ENCODE data around the gene D2HGDH. TPM values are rescaled to one million over a fixed set of nuclear protein-coding genes. Genes with fewer than 3 reads are reported as not detected.
"Not testable (repeated sequence)": the region's sequence is repeated elsewhere in the genome, so short reads cannot be mapped to it uniquely, and the experiment has no call there.

The D2HGDH gene
- polyA plus RNA-seq, 1 donor from 2014 or later, result 7.7 TPM

DNA sequence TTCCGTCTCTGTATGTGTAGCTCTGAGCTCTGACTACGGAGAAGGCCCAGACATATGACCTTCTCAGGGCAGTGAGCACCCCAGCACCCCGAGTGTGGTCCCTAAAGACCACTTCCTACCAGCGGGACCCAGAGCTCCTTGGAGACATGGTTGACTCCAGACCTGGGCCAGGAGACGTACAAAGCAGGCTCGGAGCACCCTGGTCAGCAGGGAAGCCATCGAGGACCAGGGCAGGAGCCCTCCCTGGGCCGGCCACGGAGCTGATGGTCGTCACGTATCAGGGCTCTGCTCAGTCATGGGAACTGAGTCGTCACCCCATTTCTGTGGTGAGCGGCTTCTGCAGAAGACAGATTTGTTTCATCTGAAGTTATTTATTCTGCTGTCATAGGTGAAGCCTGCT, 61.8 kb downstream of the D2HGDH start:
- H3K4me3 Mint-ChIP-seq, result no peak overlapping the region
- H3K27me3 Mint-ChIP-seq, result no peaks in the 10 kb centered on the region
- no peaks in the 10 kb centered on the region for H3K4me1 Mint-ChIP-seq
- no peak overlapping the region for H3K27ac Mint-ChIP-seq
- H3K36me3 Mint-ChIP-seq, result no peaks in the 10 kb centered on the region
- no peaks in the 10 kb centered on the region for H3K9me3 Mint-ChIP-seq

DNA sequence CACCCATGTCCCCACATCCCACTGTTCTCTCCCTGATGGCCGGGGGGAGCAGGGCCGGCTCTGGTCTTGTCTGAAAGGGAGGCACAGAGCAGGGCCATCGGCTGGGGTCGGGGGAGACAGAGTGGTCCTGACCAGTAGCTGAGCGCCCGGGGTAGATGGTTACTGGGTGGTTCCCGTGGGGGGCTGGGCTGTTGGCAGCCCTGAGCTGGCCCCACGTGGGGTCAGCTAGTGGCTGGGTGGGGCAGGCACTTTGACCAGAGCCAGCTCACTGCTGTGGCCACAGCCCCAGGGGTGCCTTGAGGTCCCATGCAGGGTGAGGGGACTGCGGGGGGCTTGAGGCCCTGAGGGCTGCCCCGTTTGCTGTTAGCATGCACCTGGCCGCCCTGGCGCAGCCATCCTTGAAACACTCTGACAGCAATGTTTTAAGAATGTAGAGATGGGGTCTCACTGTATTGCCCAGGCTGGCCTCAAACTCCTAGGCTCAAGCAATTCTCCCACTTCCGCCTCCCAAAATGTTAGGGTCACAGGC, 62.2 kb downstream of the D2HGDH start:
- H3K27ac Mint-ChIP-seq, result no peak overlapping the region

DNA sequence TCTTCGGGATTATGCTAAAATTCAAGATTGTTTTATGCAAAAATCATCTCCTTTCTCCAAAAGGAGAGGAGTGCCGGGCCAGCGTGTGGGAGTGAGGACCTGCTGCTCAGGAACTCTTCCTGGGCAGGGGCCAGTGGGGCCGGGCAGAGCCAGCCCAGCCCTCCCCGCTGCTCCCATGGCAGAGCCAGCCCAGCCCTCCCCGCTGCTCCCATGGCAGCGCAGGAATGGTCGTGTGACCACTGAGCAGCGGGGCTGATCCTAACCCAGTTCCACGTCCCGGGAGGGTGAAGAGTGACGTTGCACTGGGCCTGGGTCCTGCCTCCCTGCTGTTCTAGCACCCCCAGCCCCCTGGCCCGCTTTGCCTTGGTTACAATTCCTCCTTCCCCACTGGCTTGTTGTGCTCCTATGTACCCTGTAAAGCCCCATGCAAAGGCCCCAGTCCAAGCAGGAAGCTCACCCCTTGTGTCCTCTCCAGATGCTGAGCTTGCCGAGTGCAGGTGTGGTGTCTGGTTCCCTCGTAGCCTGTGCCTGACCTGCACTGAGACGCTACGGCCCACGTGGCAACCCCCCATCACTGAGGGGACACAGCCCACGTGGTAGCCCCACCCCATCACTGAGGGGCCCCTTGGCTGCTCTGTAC, 63.1 kb downstream of the D2HGDH start:
- no peaks in the 10 kb centered on the region for H3K36me3 Mint-ChIP-seq
- no peaks in the 10 kb centered on the region for H3K27me3 Mint-ChIP-seq
- no peaks in the 10 kb centered on the region for H3K4me1 Mint-ChIP-seq
- H3K4me3 Mint-ChIP-seq, result no peak overlapping the region
- no peaks in the 10 kb centered on the region for H3K9me3 Mint-ChIP-seq
- H3K27ac Mint-ChIP-seq, result no peak overlapping the region

More for the DNA sequence above, 62.2 kb downstream of the D2HGDH start:
- Mint-ChIP-seq H3K4me1 (no peaks in the 10 kb centered on the region), H3K27me3 (no peaks in the 10 kb centered on the region), H3K36me3 (no peaks in the 10 kb centered on the region), H3K9me3 (no peaks in the 10 kb centered on the region), H3K4me3 (no peak overlapping the region)

DNA sequence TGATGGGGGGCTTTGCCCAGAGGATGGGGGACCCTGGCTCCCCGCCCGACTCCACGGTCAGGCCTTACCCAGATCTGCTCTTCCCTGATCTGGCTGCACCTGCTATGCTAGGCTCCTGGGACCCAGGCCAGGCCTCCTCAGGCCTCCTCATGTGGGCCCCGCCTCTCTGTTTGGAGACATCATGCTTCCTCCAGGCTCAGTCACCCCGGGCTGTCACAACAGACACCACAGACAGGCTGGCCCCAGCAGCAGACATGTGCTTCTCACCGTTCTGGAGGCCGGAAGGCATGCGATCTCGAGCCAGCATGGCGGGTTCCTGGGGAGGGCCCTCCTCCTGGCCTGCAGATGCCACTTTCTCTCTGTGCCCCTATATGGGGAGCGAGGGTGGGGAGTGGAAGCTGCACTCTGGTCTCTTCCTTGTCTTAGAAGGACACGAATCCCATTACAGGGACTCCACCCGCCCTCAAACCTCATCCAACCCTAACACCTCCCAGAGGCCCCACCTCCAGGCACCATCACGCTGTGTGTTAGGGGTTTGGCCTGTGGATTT, 63.7 kb downstream of the D2HGDH start:
- H3K27ac Mint-ChIP-seq, result no peak overlapping the region
- no peak overlapping the region for H3K4me3 Mint-ChIP-seq
- no peaks in the 10 kb centered on the region for H3K27me3 Mint-ChIP-seq
- no peaks in the 10 kb centered on the region for H3K9me3 Mint-ChIP-seq
- no peaks in the 10 kb centered on the region for H3K4me1 Mint-ChIP-seq
- no peaks in the 10 kb centered on the region for H3K36me3 Mint-ChIP-seq

DNA sequence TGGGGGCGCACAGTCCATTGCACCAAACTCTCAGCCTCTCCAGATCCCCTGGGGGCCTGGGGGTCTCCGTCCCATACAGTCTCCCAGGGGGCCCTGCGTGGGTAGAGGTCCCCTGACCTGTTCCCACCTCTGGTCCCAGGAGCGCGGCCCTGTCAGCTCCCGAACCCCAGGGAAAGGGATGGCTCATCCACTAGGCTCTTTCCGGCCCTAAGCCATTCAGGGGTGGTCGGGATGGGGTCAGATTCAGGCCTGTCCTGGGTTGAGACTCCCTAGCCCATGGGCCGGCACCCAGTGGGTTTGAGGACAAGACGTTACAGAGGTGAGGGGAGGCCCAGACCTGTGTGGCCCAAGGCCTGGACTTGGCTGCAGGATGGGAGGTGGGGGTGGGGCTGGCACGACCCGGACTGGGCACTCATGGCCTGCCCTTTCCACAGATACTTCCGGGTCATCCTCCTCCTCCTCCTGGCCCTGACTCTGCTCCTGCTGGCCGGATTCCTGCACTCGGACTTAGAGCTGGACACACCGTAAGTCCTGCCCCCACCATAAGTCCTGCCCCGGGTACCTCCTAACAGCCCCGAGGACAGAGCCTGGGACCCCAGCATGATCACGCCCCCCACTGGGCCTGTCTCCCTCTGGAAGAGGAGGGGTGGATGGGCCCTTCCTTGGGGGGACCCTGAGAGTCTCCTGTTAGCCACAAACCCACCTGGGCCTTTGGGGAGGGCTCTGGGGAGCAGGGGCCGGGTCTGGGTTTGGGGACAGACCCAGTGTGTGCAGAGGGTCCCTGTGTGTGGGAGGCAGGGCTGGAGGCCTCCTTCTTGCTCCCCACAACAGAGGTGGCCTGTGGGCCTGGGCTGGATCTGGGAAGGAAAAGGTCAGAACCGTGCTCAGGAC, 64.4 kb downstream of the D2HGDH start:
- peaks cover 2% of the 10 kb centered on the region for H3K27me3 Mint-ChIP-seq
- peaks cover 0 to 2% (median 0%) of the 10 kb centered on the region in 3 donors for H3K4me1 Mint-ChIP-seq
- H3K9me3 Mint-ChIP-seq, result no peaks in the 10 kb centered on the region
- H3K4me3 Mint-ChIP-seq, result no peak overlapping the region
- H3K27ac Mint-ChIP-seq, result no peak overlapping the region
- H3K36me3 Mint-ChIP-seq, result no peaks in the 10 kb centered on the region

DNA sequence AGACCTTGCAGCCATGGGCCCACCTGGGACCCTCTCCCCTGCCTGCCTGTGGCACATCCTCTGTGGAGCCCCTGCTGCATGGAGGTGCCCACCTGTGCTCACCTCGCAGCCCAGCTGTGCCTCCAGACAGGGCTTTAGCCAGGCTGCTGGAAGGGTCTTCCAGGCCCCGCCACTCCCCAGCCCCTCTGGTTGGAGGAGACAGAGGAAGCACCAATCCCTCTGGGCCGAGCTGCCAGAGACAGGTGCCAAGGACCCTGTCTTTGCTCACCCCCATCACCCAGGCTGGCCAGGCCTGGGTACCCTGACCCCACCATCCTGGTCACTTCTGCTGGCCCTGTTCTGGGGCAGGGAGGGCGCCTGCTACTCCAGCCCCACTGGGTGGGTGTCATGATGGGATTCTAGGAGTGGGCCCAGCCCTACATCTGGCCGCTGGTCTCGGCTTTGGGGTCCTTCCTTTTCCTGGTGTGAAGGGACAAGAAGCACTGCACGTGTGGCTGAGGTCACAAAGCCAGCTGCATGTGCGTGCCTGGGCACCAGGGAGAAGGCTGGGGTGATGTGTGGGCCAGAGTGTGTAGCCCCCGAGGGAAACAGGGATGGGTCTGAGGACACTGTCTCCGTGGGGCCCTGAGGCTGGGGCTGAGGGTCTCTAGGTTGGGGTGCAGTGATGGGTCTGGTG, 65.2 kb downstream of the D2HGDH start:
- Mint-ChIP-seq H3K36me3 (no peaks in the 10 kb centered on the region), H3K9me3 (no peaks in the 10 kb centered on the region), H3K4me3 (no peak overlapping the region), H3K27me3 (peaks cover 4% of the 10 kb centered on the region), H3K4me1 (peaks cover 0 to 2% (median 1%) of the 10 kb centered on the region in 3 donors), H3K27ac (no peak overlapping the region)

DNA sequence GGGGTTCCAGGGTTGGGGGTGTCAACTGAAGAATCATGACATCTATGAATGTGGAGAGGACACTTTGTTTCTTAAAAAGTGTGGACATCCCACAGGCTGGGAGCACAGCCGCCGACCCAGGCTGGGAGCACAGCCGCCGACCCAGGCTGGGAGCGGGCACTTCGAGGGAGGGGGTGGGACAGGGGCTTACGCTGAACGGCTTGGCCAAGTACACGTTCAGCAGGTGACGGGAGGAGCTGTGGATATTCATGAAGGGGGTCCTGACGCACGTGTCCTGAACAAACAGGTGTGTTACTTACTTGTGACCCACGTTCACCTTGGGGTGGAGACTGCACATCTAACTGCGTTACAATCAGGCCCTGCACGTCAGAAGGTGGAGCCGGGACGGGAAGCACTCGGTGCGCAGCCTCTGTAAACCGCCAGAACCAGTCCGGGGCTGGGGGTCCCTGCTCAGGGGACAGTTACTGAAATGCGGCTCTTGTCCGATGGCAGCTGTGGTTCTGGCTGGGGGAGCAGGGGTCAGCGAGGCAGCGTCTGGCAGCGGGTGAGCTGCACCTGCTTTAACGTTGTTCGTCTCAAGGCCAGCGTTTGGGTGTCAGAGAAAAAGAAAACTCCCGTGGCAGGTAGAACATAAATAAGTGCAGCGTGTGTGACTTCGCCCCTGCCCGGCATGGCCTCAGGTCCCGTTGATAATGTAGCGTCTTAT, 65.9 kb downstream of the D2HGDH start:
- H3K36me3 Mint-ChIP-seq, H3K4me3 Mint-ChIP-seq, H3K27me3 Mint-ChIP-seq, H3K4me1 Mint-ChIP-seq, H3K9me3 Mint-ChIP-seq, H3K27ac Mint-ChIP-seq: not testable (repeated sequence)

DNA sequence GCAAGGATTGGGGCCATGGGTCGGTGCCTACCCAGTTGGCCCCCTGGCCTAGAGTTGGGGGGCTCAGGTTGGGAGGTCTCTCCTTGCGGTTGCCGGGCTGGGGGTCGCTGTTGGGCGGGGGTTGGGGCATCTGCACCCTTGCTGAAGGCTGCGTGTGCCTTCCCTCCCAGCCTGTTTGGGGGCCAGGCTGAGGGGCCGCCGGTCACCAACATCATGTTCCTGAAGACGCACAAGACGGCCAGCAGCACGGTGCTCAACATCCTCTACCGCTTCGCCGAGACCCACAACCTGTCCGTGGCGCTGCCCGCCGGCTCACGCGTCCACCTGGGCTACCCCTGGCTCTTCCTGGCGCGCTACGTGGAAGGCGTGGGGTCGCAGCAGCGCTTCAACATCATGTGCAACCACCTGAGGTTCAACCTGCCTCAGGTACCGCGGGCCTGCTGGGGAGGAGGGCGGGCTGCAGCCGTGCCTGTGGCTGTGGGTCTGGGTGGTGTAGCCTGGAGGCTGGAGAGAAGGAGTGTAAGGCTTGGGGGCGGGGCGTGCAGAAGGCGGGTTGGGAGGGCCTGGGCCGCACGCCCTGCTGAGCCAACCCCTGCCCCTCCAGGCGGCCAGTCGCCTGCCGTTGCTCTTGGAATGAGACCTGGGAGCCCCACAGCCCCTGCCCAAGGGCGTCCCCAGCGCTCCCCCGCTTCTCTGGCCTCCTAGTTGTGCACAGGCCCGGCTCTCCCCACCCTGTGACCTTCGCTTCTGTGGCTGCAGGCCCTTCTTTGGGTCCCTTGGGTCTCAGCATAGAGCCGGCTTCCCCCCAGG, 67.4 kb downstream of the D2HGDH start:
- no peak overlapping the region for H3K27ac Mint-ChIP-seq
- H3K9me3 Mint-ChIP-seq, result no peaks in the 10 kb centered on the region
- H3K4me3 Mint-ChIP-seq, result peak overlapping the region in 1 of 4 donors; percentile 57
- peaks cover 7% of the 10 kb centered on the region for H3K27me3 Mint-ChIP-seq
- H3K36me3 Mint-ChIP-seq, result no peaks in the 10 kb centered on the region
- peaks cover 0 to 5% (median 3%) of the 10 kb centered on the region in 3 donors for H3K4me1 Mint-ChIP-seq

DNA sequence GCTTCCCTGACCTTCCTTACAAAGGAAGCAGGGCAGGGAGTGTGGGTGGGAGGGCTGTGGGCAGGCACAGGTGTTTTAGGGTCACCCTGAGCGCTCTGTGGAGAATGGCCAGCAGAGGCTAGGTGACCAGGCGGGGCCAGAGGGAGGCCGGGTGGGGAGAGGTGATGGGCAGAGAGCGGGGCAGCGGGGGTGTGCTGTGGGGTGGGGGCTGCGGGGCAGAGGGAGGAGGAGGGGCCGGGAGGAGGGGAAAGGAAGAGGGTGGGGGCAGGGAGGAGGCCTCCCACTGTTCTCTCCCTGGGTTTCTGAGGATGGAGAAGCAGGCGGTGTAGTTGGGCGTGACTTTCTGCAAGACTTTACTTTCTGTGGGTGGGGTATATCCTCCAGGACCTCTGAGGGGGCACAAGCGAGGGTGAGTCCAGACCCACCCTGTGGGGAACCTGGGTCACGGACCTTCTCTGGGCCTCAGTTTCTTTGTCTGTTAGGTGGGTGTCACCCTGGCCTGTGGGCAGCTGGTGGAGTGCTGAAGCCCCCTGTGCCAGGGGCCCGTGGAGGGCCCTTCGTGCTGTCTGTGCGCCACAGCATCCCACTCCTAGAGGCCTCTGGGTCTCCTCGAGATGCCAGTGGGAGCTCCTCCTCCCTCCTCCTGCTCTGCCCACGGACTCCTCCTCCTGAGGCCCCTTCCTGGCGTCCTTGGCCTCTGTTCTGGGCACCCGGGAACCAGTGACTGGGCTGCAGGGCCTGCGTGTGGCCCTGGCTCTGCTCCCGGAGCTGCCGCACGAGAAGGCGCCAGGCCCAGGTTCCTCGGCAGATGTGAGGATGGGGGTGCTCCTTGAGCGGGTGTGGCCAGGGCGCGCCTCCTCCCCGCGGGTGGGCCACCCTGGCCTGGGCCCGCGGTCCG, 68.2 kb downstream of the D2HGDH start:
- H3K9me3 Mint-ChIP-seq, result no peaks in the 10 kb centered on the region
- H3K27ac Mint-ChIP-seq, result no peak overlapping the region
- no peaks in the 10 kb centered on the region for H3K36me3 Mint-ChIP-seq
- H3K4me1 Mint-ChIP-seq, result peaks cover 0 to 5% (median 3%) of the 10 kb centered on the region in 3 donors
- peaks cover 7% of the 10 kb centered on the region for H3K27me3 Mint-ChIP-seq
- peak overlapping the region in 1 of 4 donors; percentile 75 for H3K4me3 Mint-ChIP-seq

DNA sequence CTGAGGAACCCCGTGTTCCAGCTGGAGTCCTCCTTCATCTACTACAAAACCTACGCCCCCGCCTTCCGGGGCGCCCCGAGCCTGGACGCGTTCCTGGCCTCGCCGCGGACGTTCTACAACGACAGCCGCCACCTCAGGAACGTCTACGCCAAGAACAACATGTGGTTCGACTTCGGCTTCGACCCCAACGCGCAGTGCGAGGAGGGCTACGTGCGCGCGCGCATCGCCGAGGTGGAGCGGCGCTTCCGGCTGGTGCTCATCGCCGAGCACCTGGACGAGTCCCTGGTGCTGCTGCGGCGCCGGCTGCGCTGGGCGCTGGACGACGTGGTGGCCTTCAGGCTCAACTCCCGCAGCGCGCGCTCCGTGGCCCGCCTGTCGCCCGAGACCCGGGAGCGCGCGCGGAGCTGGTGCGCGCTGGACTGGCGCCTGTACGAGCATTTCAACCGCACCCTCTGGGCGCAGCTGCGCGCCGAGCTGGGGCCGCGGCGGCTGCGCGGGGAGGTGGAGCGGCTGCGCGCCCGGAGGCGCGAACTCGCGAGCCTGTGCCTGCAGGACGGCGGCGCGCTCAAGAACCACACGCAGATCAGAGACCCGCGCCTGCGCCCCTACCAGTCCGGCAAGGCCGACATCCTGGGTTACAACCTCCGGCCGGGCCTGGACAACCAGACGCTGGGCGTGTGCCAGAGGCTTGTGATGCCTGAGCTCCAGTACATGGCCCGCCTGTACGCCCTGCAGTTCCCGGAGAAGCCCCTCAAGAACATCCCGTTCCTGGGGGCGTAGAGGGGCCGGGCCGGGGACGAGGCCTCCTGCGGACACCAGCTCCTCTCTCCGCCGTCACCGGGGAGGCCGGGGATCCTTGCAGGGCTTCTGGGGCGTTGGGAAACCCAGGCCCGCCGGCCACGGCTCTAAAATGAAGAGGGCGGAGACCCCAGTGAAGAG, 69.2 kb downstream of the D2HGDH start:
- Mint-ChIP-seq H3K27me3 (peaks cover 7% of the 10 kb centered on the region), H3K4me1 (peaks cover 3 to 7% (median 5%) of the 10 kb centered on the region in 3 donors), H3K9me3 (no peaks in the 10 kb centered on the region), H3K4me3 (peak overlapping the region in 3 of 4 donors; percentile 72 to 84 (median 84)), H3K36me3 (no peaks in the 10 kb centered on the region), H3K27ac (peak overlapping the region in 1 of 3 donors; percentile 74)

DNA sequence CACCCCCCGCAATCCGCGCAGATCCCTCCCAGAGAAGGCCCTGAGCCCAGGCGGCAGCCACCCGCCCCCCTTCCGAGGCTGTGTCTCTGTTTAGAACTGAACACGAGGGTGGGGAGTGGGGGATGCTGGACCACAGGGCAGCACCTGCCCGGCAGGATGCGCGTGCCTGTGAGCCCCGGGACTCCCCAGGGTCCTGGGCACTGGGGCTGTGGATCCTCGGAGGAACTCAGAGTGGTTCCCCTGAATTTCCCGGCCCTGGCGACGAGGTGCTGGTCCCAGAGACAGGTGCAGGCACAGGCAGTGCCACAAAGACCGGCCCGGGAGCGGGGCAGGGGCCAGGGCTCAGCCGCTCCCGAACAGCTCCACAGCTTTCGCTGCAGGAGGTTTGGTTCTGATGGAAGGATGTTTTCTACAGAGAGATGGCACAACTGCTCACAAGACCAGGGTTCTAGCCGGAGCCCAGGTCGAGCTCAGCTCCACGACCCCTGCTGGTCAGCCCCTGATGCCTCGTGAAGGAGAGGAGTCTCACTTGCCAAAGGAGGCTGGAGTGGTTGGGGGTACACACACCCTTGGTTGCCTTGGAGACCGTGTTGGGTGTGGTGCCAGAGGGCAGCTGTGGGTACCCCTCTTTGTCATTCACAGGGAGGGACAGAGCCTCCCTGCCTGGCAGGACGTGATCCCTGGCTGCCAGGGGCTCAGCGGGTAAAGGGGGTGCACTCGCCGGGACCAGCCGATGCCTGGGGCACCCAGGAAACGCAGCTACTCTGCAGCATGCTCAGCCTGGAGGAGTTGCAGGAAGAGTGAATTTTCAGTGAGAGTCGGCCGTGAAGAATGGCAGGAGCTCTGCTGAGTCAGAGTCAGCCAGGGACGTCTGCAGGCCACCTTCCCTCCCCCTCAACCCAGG, 70.1 kb downstream of the D2HGDH start:
- Mint-ChIP-seq H3K27me3 (peaks cover 9% of the 10 kb centered on the region), H3K9me3 (no peaks in the 10 kb centered on the region), H3K4me1 (peaks cover 3 to 7% (median 5%) of the 10 kb centered on the region in 3 donors), H3K27ac (peak overlapping the region in 1 of 3 donors; percentile 74), H3K36me3 (no peaks in the 10 kb centered on the region), H3K4me3 (peak overlapping the region; percentile 55 to 84 (median 71))

Measured in IgD-negative memory B cell (primary cell).